ENCODE results near the gene DUSP16.

GRCh38 chr12:12507121-12507520 lies 55.5 kb downstream of the DUSP16 start:
- TF ChIP-seq CTCF (IDR thresholded peaks at IDR 0.05) (no peak), EP300 (IDR thresholded peaks at IDR 0.05) (no peak)

Measured in tibial nerve (tissue), 4 donors.